HG03460 (cell line): Measurements from ENCODE around the gene GCFC2.
"Not testable (repeated sequence)": the region's sequence is repeated elsewhere in the genome, so short reads cannot be mapped to it uniquely, and the experiment has no call there.

Source experiments
- ATAC-seq: cut with Tn5 transposase; IDR thresholded peaks from one replicate; pipeline ENCODE4 v1.9.1; 2021; ENCODE audit not compliant: unreplicated experiment

GCFC2 gene

DNA sequence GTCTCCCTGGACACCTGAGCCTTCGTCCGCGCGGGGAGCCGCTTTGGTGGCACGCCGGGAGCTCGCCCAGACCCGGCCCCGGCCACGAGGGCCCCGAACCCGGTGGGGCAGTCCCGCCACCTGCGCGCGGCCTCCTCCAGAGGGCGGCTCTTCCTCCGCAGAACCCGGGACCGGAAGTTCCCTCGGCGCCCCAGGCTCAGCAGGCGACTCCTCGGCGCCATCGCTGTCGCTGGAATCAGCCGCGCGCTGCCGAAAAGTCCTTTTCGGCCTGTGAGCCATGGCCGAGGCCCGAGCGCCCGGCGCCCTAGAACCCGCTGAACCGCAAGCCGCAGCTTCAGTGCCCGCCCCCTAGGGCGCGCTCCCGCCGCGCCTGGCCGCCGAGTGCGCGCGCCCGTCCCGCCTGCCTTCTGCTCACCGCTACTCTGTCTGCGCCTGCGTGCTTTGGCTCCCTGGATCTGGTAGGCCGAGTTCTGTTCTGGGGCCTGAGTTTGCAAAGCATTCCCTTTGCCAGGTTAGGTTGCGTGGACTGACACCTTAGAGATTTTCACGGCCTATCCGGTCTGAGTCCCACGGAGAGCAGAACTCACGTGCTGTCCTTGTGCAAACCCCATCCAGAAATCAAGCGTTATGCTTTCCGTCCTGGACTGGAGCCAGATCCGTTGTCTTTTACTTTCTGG lies at the start of gene GCFC2:
Gene GCFC2 (minus strand): TSS at position 339 of the 677 bp plus-strand sequence. CDS start 60 bp downstream, at position 279.
- ATAC-seq, result peak; percentile 95

DNA sequence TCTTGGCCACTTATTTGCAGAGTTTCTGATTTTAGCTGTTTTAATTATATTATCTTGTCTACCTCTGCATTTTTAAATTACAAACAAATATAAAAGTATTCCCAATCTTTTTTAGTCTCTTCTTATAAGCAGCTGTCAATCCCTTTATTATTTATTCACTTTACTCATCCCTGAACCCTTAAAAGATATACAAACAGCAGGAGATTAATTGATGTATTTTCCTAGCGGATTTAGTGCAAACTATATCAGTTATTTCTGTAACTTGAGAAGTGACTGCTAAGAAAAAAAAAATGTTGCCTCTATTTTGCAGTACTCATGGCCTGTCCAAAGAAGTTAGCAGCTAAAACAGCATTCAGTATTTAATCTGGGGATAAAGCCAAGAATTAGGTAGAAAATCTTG lies 42.1 kb upstream of the GCFC2 start:
- no peak for ATAC-seq

DNA sequence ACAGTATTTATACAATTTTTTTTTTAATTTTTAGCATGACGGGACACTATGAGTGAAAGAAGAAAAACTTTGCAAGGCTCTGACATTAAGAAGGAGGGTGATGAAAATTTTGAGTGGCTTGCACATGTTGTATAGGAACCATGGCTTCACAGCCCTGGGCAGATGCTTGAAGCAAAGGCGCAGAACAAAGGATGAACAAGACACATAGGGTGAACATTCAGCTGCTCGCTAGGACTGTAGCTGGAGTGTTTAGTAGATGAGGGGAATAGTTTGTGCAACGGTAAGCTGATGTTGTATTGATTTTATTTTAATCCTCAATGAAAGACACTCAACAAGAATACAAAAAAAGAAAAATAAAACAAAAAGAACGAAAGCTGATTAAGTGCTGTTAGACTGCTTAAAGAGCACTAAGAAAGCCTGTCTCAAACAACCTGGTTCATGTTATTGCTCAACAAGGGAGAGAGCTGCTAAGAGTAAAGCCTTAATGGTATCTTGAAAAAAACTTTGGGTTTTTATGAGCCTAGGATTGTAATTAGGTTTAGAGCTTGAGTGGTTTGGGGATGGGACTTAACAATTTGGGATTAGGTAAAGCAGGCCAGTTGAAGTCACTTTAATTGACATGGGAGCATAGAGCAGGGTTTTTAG lies 41.2 kb upstream of the GCFC2 start:
- no peak for ATAC-seq

DNA sequence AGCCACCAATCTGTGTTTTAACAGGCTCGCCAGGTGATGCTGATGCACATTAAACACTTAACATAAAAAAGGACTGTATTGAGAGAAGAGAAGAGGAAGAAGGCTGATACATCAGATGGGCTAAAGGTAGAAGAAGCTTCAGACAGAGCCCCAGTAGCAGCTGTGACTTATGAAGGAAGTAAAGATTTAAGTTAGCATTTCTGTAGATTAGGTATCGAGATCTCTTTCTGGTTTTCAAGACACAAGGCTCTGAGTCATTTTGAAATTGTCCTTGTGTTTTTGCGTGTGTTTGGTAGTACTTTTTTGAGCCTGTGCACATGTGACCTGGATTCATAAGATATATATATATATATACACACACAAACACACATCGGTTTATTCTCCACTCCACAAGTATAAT lies 40.6 kb upstream of the GCFC2 start:
- ATAC-seq, result no peak

DNA sequence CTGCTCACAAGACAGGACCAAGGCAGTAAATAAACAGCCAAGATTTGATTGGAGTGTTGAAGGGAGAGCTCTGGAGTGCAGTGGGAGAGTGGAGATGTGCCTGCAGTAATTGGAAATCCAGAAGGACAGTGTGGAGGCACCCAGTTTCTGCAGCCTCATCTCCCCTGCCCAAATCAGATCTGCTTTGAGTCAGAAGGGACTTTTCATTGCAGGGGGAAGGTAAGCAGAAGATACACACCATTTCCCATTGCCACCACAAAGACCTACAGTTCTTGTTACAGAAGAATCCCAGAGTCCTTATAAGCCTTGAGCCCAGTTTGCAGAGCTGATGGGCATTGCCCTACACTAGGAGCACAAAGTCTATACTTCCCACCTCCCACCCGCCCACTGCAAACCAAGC lies 27.2 kb upstream of the GCFC2 start:
- no peak for ATAC-seq

DNA sequence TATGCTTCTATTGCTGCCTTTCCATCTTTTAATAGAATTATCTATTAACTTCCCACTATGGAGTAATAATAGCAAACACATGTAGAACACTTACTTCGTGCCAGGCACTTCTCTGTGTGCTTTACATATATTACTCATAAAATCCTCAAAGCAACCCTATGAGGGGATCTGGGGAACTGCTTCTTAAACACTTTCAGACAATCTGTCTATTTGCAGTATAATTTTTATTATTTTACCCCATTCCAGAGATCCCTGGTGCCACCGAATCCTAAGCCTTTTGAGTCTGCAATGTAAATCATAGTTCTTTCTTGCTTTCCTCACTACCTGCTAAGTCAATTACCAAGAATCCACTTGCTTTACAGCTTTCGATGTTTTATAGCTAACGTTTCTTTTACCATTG lies 25.6 kb upstream of the GCFC2 start:
- ATAC-seq, result no peak

DNA sequence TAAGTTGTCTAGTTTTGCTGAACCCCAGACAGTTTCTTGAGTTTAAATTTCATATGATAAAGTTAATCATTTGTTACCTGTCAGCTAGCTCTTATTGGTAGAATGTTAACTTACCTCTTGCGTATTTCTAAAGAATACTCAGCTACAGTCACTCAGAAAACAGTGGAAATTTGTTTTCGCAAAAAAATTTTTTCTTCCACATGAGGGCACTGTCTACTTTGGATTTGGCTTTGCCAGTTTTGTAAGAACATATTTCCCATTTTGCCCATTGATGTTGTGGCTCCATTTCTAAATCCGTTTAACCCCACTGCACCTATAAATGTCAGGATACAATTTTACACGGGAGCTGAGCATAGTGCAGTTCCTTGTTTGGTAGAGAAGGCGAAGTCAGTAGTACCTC lies 19.1 kb upstream of the GCFC2 start:
- ATAC-seq, result no peak

DNA sequence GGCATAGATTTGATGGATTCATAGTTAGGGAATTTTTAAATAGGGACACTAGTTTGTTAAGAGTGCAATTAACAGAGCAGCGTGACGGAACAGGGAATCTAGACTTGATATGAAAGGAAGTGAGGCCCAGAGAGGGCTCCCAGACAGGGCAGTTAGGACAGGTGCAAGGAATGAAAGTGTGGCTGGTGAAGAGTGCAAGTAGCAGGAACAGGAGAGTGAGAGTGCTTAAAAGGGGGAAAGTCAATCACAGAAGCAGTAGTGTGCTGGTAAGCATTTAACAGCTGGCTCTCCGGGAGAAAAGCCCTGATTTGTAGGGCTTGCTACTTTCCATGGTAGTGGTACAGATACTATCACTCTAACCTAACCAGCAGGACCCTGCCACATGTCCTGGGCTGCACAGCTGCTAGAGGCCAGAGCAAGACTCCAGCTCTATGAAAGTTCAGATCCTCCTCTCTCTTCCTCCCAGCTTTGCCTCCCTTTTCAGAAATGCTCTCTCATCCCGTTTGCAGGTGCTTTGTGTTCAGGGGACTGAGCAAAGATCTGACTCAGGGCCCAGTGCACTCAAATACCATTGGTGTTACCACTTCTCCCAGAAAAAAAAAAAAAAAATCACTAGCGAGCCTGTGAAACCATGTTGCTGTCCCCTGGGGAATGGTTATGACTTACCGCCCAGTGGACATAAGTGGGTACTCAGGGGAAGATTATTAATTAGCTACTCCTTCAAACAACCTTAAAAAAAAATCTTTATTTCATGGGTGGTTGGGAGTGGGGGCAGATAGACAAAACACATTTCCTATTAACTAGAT lies 18.1 kb upstream of the GCFC2 start:
- ATAC-seq, result no peak

DNA sequence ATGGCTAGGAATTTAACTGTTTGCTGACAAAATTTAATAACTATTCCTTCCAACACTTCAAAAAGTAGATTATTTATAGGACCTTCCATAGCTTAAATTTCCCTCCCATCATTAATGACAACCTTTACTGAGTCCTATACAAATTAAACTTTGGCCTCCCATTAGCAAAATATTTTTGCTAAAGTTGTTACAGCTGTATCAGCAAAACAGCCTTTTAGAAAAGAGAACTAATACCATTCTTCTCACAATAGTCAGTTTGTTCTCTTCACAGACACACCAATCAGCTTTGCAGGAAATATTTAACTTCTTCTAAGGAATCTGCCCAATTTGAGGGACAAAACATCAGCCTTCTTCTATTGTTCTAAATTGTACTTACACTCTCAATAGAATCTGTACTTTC lies 12.0 kb upstream of the GCFC2 start:
- ATAC-seq, result no peak

DNA sequence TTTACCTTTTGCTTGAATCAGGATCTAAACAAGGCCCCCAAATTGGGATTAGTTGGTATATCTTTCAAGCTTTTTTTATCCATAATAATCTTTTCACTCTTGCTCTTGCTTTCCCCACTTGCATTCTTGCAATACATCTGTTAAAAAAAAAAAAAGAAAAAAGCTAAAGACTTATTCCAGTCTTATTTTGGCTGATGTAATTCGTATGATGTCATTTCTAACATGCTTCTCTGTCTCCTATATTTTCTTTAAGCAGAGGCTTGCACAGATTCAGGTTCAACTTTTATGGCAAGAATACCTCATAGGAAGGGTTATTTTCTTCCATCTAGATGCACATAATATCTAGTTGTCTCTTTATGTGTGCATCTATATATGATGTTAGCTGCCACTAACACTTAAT lies 9.8 kb upstream of the GCFC2 start:
- no peak for ATAC-seq

DNA sequence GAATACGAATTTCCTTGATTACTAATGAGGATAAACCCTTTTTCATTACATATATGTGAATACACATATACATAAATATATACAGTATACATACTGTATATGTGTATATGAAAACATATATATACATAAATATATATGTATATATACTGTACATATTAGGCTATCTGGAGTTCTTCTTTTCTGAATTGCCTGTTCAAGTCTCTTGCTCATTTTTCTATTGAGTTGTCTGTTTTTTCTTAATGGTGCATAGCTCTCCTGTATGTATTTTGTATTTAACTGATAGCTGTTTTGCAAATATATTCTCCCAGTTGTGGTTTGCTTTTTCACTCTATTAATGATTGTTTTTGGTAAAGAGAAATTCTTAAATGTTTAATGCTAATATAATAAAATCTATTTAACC lies 8.9 kb upstream of the GCFC2 start:
- no peak for ATAC-seq

DNA sequence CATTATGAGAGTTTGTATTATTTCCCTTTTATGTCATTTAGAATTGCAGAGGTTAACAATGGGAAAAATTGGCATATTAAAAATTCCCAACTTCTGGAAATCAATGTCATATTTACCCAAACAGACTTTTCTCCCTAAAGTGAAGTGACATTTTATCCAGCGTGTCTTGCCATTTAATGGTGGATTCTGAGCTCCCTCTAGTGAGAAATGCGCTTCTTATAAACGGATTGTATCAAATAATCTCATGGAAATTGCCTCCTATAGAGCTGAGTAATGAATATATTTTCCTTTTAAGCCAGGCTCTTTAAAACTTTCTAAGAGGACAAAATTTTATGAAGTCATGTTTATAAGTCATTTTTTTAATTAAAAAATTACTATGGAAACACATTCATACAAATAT lies 5.7 kb upstream of the GCFC2 start:
- ATAC-seq, result no peak

DNA sequence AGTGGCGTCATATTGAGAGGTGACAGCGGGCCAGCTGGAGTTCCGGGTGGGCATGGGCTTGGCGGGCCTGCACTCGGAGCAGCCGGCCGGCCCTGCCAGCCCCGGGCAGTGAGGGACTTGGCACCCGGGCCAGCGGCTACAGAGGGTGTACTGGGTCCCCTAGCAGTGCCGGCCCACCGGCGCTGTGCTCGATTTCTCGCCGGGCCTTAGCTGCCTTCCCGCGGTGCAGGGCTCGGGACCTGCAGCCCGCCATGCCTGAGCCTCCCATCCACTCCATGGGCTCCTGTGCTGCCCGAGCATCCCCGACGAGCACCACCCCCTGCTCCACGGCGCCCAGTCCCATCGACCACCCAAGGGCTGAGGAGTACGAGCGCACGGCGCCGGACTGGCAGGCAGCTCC lies 875 bp upstream of the GCFC2 start:
- ATAC-seq, result not testable (repeated sequence)

DNA sequence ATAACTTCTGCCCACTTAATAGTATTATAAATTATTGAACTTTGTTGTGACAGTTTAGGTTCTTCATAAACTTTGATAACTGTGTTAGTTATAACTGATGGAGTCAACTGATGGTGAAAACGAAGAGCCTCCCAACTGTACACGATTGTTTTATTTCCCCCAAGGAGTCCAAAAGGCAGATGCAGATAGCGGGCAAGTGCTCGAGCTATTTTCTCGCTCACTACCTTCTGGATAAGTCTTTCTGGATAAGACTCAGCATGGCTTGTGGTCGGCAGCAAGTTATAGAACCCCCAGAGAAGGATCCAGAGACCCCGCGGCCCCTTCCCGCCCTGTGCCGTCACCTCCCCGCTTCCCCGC lies 517 bp downstream of the GCFC2 start:
- peak; percentile 28 for ATAC-seq

DNA sequence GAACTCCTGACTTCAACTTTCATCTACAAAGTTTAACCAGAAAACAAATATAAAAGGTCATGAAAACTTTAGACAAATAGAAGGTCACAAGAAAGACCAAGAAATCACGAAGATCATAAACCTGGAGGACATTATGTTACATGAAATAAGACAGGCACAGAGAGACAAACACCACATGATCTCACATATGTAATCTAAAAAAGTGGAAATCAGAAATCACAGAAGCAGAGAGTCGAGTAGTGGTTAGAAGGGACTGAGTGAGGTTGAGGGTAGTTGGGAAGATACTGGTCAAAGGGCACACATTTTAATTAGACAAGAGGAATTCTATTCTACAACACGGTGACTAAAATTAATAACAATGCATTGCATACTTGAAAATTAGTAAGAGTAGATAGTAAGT lies 1.4 kb downstream of the GCFC2 start:
- ATAC-seq, result no peak

DNA sequence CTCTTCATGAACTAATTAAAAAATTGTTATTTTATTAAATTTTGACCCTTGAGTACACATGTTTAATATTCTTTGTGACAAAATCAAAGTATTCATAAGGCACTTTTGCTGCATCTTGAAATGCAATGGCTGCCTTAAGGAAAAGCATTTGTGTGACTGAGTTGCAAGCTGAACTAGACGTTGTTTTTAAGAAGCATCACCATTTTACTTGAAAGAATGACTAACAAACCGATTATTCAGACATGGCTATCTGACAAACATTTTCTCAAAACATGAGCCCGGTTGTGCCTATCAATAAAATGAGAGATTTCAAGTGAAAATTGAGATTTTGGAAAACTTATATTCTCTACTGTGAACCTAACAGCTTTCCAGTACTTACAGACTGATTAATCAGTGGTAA lies 2.8 kb downstream of the GCFC2 start:
- ATAC-seq, result no peak

DNA sequence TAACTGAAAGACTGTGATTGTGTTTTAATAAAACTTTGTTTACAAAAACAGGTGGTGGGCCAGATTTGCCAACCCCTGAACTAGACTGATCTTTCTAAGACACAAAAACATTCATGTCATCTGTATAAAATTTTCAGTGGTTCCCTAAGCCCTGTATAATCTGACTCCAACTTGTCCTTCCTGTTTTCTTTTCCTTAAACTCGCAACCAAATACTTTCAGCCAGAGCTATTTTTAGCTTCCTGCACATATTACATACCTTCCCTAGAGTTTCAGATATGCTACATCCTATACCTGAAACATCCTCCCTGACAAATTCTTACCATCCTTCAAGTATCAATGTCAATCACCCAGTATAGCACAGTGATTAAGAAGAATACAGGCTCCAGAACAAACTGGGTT lies 4.8 kb downstream of the GCFC2 start:
- ATAC-seq, result no peak

DNA sequence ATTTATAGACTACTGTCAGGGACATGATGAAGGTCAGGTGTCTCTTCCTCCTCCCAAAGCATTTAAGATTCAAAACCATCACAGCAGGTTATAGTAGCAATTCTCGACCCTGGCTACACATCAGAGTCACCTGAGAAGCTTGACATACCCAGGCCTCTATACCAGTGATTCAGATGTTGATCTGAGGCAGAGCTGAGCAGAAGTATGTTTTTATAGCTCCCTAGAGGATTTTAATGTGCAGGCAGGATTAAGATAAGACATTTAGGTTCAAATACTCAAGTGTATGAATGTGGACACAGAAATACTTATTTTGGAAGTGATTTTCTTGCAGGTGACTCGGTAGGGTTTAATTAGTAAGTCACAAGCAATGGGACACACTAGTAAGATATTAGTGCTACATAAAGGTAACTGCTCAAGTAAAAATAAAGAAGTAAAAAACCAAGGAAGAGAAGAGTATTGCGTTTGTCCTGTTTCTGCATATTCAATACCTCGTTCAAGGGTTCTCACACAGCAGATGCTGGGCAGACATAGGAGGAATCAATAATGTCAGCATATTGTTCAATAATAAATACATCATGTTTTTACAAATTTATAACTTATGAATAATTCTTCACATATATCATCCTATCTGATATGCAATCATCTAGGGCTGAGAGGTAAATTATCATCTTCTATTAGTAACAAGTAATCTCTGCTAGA lies 7.0 kb downstream of the GCFC2 start:
- no peak for ATAC-seq

DNA sequence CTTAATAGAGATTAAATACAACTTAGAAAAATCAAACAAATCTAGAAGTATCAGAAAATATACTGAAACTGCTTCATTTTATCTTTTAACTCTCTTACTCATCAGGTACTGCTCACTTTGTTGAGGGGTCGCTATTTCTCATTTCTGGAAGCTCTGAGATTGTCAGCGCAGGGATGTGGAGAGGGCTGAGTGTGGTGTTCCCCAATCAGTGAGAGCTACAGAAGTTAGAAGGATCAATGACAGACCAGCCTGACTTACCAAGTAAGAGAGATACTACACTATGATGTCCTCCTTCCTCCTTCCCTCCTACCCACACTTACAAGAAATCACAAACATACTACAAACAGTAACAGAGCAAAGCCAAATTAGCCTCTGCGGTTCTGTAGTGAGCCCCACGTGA lies 8.1 kb downstream of the GCFC2 start:
- no peak for ATAC-seq

DNA sequence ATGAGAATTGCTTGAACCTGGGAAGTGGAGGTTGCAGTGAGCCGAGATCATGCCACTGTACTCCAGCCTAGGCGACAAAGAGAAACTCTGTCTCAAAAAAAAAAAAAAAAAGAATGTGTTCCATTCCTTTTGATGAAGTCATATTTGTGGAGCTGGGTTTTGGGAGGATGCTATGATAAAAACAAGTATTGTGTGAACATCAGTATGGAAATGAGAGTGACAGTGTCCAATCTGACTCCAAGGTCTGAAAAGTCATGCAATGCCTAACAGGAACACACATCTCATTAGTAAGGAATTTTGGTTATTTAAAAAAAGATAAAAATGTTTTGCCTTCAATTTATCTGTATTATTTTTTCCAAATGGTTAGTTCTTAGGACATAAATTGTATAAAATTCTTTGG lies 11.8 kb downstream of the GCFC2 start:
- no peak for ATAC-seq

DNA sequence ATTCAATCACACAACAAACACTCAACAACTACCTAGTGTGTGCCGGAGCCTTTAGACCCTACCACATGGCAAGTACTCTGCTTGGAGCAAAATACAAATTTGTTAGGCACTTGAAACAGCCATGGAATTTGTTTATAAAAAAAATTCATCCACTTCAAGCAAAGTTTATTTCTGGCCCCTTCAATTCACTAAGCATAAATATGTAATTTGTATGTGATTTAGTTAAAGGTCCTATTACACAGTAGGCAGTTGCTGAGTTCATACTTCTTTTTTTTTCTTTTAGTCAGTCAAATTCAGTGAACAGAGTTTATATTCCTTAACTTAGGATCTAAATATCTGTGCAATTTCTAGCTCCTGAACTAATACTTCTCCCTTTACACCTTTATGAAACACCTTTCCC lies 22.5 kb downstream of the GCFC2 start:
- ATAC-seq, result no peak

DNA sequence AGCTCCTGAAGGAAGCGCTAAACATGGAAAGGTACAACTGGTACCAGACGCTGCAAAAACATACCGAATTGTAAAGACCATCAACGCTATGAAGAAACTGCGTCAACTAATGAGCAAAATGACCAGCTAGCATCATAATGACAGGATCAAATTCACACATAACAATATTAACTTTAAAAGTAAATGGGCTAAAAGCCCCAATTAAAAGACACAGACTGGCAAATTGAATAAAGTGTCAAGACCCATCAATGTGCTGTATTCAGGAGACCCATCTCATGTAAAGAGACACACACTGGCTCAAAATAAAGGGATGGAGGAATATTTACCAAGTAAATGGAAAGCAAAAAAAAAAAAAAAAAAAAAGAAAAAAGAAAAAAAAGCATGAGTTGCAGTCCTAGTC lies 27.3 kb downstream of the GCFC2 start:
- not testable (repeated sequence) for ATAC-seq
